ENCODE measurements around the gene STAB1. TPM values are rescaled to one million over a fixed set of nuclear protein-coding genes. Genes with fewer than 3 reads are reported as not detected.

The STAB1 gene
- total and polyA plus RNA-seq, 2 donors = 73.5 to 91.8 TPM

- peak within 1 kb of the TSS; percentile 97 for H3K4me3 ChIP-seq (ENCODE audit: low read depth, low read length)
- no peak for DNase-seq (ENCODE audit: extremely low spot score)
- peak within 1 kb of the TSS; percentile 93 for H3K27ac ChIP-seq (ENCODE audit: low read depth)
- H3K4me1 ChIP-seq (ENCODE audit: insufficient read depth) = no peaks in the 10 kb centered on the region
- under 1% methylated on average over 86 of the region's 86 CpGs for WGBS
- H3K36me3 ChIP-seq (ENCODE audit: insufficient read depth) = peaks cover 2% of the 10 kb centered on the region
These were observed 39.6 kb upstream of the STAB1 start, which contains the start of gene NISCH for GRCh38 chr3:52455283-52456168. Gene NISCH (plus strand): TSS chr3:52455604. CDS start chr3:52455642, 38 bp downstream.

GRCh38 chr3:52456169-52456799 lies 38.9 kb upstream of the STAB1 start:
- no peak for DNase-seq (ENCODE audit: extremely low spot score)
- peaks cover 3% of the 10 kb centered on the region for H3K36me3 ChIP-seq (ENCODE audit: insufficient read depth)
- no peaks in the 10 kb centered on the region for H3K4me1 ChIP-seq (ENCODE audit: insufficient read depth)
- WGBS = 5% methylated on average over 13 of the region's 13 CpGs
- H3K27ac ChIP-seq (ENCODE audit: low read depth) = peak overlapping the region; percentile 82
- H3K4me3 ChIP-seq (ENCODE audit: low read depth, low read length) = peak overlapping the region; percentile 97

GRCh38 chr3:52456800-52457183 lies 38.3 kb upstream of the STAB1 start:
- no peaks in the 10 kb centered on the region for H3K4me1 ChIP-seq (ENCODE audit: insufficient read depth)

GRCh38 chr3:52458031-52458760 lies 36.9 kb upstream of the STAB1 start:
- Histone ChIP-seq H3K4me3 (ENCODE audit: low read depth, low read length) (no peak overlapping the region), H3K27ac (ENCODE audit: low read depth) (no peak overlapping the region), H3K4me1 (ENCODE audit: insufficient read depth) (no peaks in the 10 kb centered on the region), H3K36me3 (ENCODE audit: insufficient read depth) (peaks cover 3% of the 10 kb centered on the region)
- no peak for DNase-seq (ENCODE audit: extremely low spot score)
- WGBS = 77% methylated on average over 6 of the region's 6 CpGs

More at GRCh38 chr3:52456800-52457183, 38.3 kb upstream of the STAB1 start:
- no peak for DNase-seq (ENCODE audit: extremely low spot score)
- H3K27ac ChIP-seq (ENCODE audit: low read depth) = peak overlapping the region; percentile 82
- H3K4me3 ChIP-seq (ENCODE audit: low read depth, low read length) = peak overlapping the region; percentile 97
- 65% methylated on average over 5 of the region's 5 CpGs for WGBS
- peaks cover 3% of the 10 kb centered on the region for H3K36me3 ChIP-seq (ENCODE audit: insufficient read depth)

GRCh38 chr3:52458770-52459545 lies 36.2 kb upstream of the STAB1 start:
- H3K4me3 ChIP-seq (ENCODE audit: low read depth, low read length) = no peak overlapping the region
- WGBS = 94% methylated on average over 14 of the region's 14 CpGs
- H3K36me3 ChIP-seq (ENCODE audit: insufficient read depth) = peaks cover 3% of the 10 kb centered on the region
- no peak overlapping the region for H3K27ac ChIP-seq (ENCODE audit: low read depth)
- H3K4me1 ChIP-seq (ENCODE audit: insufficient read depth) = no peaks in the 10 kb centered on the region
- DNase-seq (ENCODE audit: extremely low spot score) = no peak

- WGBS = 65% methylated on average over 6 of the region's 6 CpGs
- Histone ChIP-seq H3K36me3 (ENCODE audit: insufficient read depth) (peaks cover 3% of the 10 kb centered on the region), H3K4me1 (ENCODE audit: insufficient read depth) (no peaks in the 10 kb centered on the region), H3K27ac (ENCODE audit: low read depth) (peak overlapping the region; percentile 16), H3K4me3 (ENCODE audit: low read depth, low read length) (no peak overlapping the region)
- DNase-seq (ENCODE audit: extremely low spot score) = no peak
These were observed 33.3 kb upstream of the STAB1 start for GRCh38 chr3:52461874-52462273.

GRCh38 chr3:52463416-52463815 lies 31.7 kb upstream of the STAB1 start:
- Histone ChIP-seq H3K36me3 (ENCODE audit: insufficient read depth) (peaks cover 3% of the 10 kb centered on the region), H3K4me1 (ENCODE audit: insufficient read depth) (no peaks in the 10 kb centered on the region), H3K27ac (ENCODE audit: low read depth) (no peak overlapping the region), H3K4me3 (ENCODE audit: low read depth, low read length) (no peak overlapping the region)
- DNase-seq (ENCODE audit: extremely low spot score) = no peak
- 84% methylated on average over 5 of the region's 5 CpGs for WGBS

GRCh38 chr3:52468336-52468735 lies 26.8 kb upstream of the STAB1 start:
- Histone ChIP-seq H3K4me1 (ENCODE audit: insufficient read depth) (no peaks in the 10 kb centered on the region), H3K4me3 (ENCODE audit: low read depth, low read length) (no peak overlapping the region), H3K36me3 (ENCODE audit: insufficient read depth) (peaks cover 2% of the 10 kb centered on the region), H3K27ac (ENCODE audit: low read depth) (no peak overlapping the region)
- 43% methylated on average over 9 of the region's 9 CpGs for WGBS
- DNase-seq (ENCODE audit: extremely low spot score) = no peak

GRCh38 chr3:52469001-52469400 lies 26.1 kb upstream of the STAB1 start:
- no peak for DNase-seq (ENCODE audit: extremely low spot score)
- Histone ChIP-seq H3K4me1 (ENCODE audit: insufficient read depth) (no peaks in the 10 kb centered on the region), H3K4me3 (ENCODE audit: low read depth, low read length) (no peak overlapping the region), H3K27ac (ENCODE audit: low read depth) (no peak overlapping the region), H3K36me3 (ENCODE audit: insufficient read depth) (peaks cover 2% of the 10 kb centered on the region)
- WGBS = 61% methylated on average over 5 of the region's 5 CpGs

- 95% methylated on average over 4 of the region's 4 CpGs for WGBS
- no peak for DNase-seq (ENCODE audit: extremely low spot score)
- Histone ChIP-seq H3K4me3 (ENCODE audit: low read depth, low read length) (no peak overlapping the region), H3K4me1 (ENCODE audit: insufficient read depth) (no peaks in the 10 kb centered on the region), H3K27ac (ENCODE audit: low read depth) (no peak overlapping the region), H3K36me3 (ENCODE audit: insufficient read depth) (peaks cover 2% of the 10 kb centered on the region)
These were observed 24.2 kb upstream of the STAB1 start for GRCh38 chr3:52470920-52471319.

GRCh38 chr3:52471371-52472238 lies 23.5 kb upstream of the STAB1 start:
- no peak overlapping the region for H3K27ac ChIP-seq (ENCODE audit: low read depth)
- peaks cover 2% of the 10 kb centered on the region for H3K36me3 ChIP-seq (ENCODE audit: insufficient read depth)
- no peaks in the 10 kb centered on the region for H3K4me1 ChIP-seq (ENCODE audit: insufficient read depth)
- DNase-seq (ENCODE audit: extremely low spot score) = no peak
- no peak overlapping the region for H3K4me3 ChIP-seq (ENCODE audit: low read depth, low read length)
- WGBS = 64% methylated on average over 26 of the region's 26 CpGs

- Histone ChIP-seq H3K4me1 (ENCODE audit: insufficient read depth) (no peaks in the 10 kb centered on the region), H3K4me3 (ENCODE audit: low read depth, low read length) (no peak overlapping the region), H3K27ac (ENCODE audit: low read depth) (no peak overlapping the region), H3K36me3 (ENCODE audit: insufficient read depth) (peaks cover 5% of the 10 kb centered on the region)
- no peak for DNase-seq (ENCODE audit: extremely low spot score)
- WGBS = 75% methylated on average over 14 of the region's 14 CpGs
These were observed 22.7 kb upstream of the STAB1 start for GRCh38 chr3:52472239-52473000.
